OCI-LY1 (cell line): ENCODE measurements around the gene MPRIP.
"Not testable (repeated sequence)": the region's sequence is repeated elsewhere in the genome, so short reads cannot be mapped to it uniquely, and the experiment has no call there.

Experiments
- H2AFZ ChIP-seq: fragments of 200-600 bp; sonication (generic), shearing (Covaris generic); 2 replicates; pipeline ENCODE4 v1.6.0; 2014; ENCODE audit warnings: antibody characterized with exemption, mild to moderate bottlenecking, low read length
- H3F3A ChIP-seq: fragments of 200-600 bp; sonication (generic), shearing (Covaris generic); 2 replicates; pipeline ENCODE4 v1.6.0; 2014; ENCODE audit warnings: mild to moderate bottlenecking, antibody characterized with exemption, low read length, moderate library complexity; ENCODE audit not compliant: insufficient read depth
- H3K27ac ChIP-seq: fragments of 200-600 bp; sonication (generic); 2 replicates; pipeline ENCODE4 v1.5.1; 2014; ENCODE audit warnings: low read length, mixed run types, mild to moderate bottlenecking, low read depth; ENCODE audit not compliant: poor library complexity, severe bottlenecking
- H3K27me3 ChIP-seq: fragments of 200-600 bp; sonication (generic); 2 replicates; pipeline ENCODE4 v1.6.0; 2014; ENCODE audit warnings: antibody characterized with exemption, mild to moderate bottlenecking, low read length, moderate library complexity; ENCODE audit not compliant: insufficient read depth
- H3K36me3 ChIP-seq: fragments of 200-600 bp; sonication (generic); 2 replicates; pipeline ENCODE4 v1.6.1; 2014; ENCODE audit warnings: mild to moderate bottlenecking, antibody characterized with exemption, low read length, moderate library complexity, mixed read lengths; ENCODE audit not compliant: insufficient read depth
- H3K4me1 ChIP-seq: fragments of 200-600 bp; sonication (generic); 2 replicates; pipeline ENCODE4 v1.5.1; 2014; ENCODE audit warnings: mild to moderate bottlenecking, low read length, moderate library complexity; ENCODE audit not compliant: insufficient read depth, severe bottlenecking
- H3K4me2 ChIP-seq: fragments of 200-600 bp; sonication (generic), shearing (Covaris generic); 2 replicates; pipeline ENCODE4 v1.6.1; 2014; ENCODE audit warnings: low read length
- H3K4me3 ChIP-seq: fragments of 200-600 bp; sonication (generic); 2 replicates; pipeline ENCODE4 v1.5.1; 2014; ENCODE audit warnings: low read length, low read depth, mild to moderate bottlenecking, mixed read lengths; ENCODE audit not compliant: poor library complexity, severe bottlenecking
- H3K79me2 ChIP-seq: fragments of 200-600 bp; shearing (Covaris generic); 2 replicates; pipeline ENCODE4 v1.6.1; 2016; ENCODE audit warnings: mixed run types, low read length, mixed read lengths; ENCODE audit not compliant: insufficient read depth
- H3K9ac ChIP-seq: fragments of 200-600 bp; sonication (generic), shearing (Covaris generic); 2 replicates; pipeline ENCODE4 v1.6.1; 2014; ENCODE audit warnings: mild to moderate bottlenecking, low read length, mixed read lengths
- H3K9me2 ChIP-seq: fragments of 200-600 bp; sonication (generic), shearing (Covaris generic); 2 replicates; pipeline ENCODE4 v1.6.1; 2014; ENCODE audit warnings: low read depth, mild to moderate bottlenecking, low read length, mixed read lengths
- H3K9me3 ChIP-seq: fragments of 200-600 bp; shearing (Covaris generic); 2 replicates; pipeline ENCODE4 v1.6.1; 2014; ENCODE audit warnings: low read length, mixed read lengths
- H4K20me1 ChIP-seq: fragments of 200-600 bp; sonication (generic), shearing (Covaris generic); 2 replicates; pipeline ENCODE4 v1.6.0; 2016; ENCODE audit warnings: mild to moderate bottlenecking, low read length; ENCODE audit not compliant: insufficient read depth
- EZH2 ChIP-seq: fragments of 200-600 bp; sonication (generic), shearing (Covaris generic); IDR thresholded peaks from 2 replicates; pipeline ENCODE4 v1.8.0; 2017; ENCODE audit warnings: borderline replicate concordance, mixed run types, mild to moderate bottlenecking, antibody characterized with exemption, low read length, moderate library complexity, mixed read lengths
- TF ChIP-seq, protein P1 (sequence below): fragments of 200-600 bp; sonication (generic), shearing (Covaris generic); IDR thresholded peaks from 2 replicates; pipeline ENCODE4 v1.5.1; 2017; ENCODE audit warnings: mild to moderate bottlenecking, antibody characterized with exemption, low read length, moderate library complexity, mixed read lengths

Gene MPRIP

DNA sequence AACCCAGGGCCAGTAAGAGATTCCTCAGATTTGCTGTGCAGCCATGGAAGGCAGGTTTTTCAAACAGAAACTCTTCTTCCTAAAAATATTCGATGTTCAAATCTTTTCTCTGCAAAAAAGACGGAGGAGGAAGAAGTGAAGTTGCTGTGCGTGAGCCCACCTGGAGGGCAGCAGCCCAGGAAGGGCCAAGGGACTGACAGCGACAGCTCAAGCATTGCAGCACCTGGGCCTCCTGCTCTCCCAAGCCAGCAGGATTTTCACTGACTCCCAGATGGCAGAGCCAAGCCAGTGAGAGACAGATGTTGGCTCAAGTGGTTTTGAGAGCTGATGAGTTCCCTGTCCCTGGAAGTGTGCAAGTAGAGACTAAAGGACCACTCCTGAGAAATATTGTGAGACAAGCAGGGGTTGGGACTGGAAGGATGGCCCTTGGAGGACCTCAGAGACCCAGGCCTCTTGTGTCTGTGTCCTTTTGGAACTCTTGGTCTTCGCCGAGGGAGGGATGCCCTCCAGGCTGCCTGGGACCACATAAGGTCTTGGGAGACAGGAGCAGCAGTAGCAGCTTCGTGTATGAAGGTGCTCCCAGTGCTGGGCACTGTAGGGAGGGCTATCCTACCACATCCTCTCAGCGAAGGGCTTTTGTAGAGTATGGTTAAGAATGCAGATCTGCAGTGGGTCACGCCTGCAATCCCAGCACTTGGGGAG lies 41.0 kb upstream of the MPRIP start:
- Histone ChIP-seq H4K20me1 (no peaks in the 10 kb centered on the region), H3K4me2 (no peak overlapping the region), H3K27me3 (no peaks in the 10 kb centered on the region), H3K36me3 (no peaks in the 10 kb centered on the region), H2AFZ (no peak overlapping the region), H3F3A (no peaks in the 10 kb centered on the region), H3K27ac (no peak overlapping the region), H3K9ac (no peak overlapping the region), H3K9me3 (no peaks in the 10 kb centered on the region), H3K9me2 (no peaks in the 10 kb centered on the region), H3K4me3 (no peak overlapping the region), H3K79me2 (no peaks in the 10 kb centered on the region), H3K4me1 (peaks cover 4% of the 10 kb centered on the region)
- TF ChIP-seq EZH2, result no peak
- TF ChIP-seq, protein P1, sequence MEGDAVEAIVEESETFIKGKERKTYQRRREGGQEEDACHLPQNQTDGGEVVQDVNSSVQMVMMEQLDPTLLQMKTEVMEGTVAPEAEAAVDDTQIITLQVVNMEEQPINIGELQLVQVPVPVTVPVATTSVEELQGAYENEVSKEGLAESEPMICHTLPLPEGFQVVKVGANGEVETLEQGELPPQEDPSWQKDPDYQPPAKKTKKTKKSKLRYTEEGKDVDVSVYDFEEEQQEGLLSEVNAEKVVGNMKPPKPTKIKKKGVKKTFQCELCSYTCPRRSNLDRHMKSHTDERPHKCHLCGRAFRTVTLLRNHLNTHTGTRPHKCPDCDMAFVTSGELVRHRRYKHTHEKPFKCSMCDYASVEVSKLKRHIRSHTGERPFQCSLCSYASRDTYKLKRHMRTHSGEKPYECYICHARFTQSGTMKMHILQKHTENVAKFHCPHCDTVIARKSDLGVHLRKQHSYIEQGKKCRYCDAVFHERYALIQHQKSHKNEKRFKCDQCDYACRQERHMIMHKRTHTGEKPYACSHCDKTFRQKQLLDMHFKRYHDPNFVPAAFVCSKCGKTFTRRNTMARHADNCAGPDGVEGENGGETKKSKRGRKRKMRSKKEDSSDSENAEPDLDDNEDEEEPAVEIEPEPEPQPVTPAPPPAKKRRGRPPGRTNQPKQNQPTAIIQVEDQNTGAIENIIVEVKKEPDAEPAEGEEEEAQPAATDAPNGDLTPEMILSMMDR, result no peak

DNA sequence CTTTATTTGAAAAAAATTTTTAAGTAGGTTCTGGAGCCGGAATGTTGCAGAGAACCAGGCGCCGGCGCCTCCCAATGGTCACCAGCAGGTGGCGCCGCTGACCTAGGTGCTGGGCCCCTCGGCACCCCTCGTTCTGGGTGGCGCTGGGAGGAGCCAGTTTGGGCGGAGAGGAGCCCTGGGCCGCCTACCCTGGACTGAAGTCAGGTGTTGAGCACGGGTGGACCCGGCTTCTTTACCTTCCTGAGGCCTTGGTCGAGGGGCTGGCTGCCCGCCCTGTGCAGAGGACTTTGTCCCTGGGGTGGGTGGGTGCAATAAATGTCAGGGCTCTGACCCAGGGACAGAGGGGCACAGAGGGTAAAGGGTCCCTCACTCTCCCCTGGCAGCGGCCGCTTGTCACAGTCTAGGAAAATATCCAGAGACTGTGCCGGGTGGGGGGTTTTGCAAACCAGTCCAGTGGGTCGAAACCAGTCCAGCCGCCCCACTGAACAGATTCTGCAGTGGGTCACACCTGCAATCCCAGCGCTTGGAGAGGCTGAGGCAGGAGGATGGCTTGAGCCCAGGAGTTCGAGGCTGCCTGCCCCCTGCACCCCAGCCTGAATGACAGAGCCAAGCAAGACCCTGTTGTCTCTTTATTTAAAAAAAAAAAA lies 40.3 kb upstream of the MPRIP start:
- Histone ChIP-seq H3K27me3 (no peaks in the 10 kb centered on the region), H3F3A (no peaks in the 10 kb centered on the region), H3K36me3 (no peaks in the 10 kb centered on the region), H3K79me2 (no peaks in the 10 kb centered on the region), H3K9ac (no peak overlapping the region), H2AFZ (no peak overlapping the region), H3K9me3 (no peaks in the 10 kb centered on the region), H3K4me3 (no peak overlapping the region), H3K27ac (no peak overlapping the region), H3K4me2 (peak overlapping the region; percentile 35; the same call in 1 of the 2 replicates), H4K20me1 (no peaks in the 10 kb centered on the region), H3K9me2 (no peaks in the 10 kb centered on the region), H3K4me1 (peaks cover 4% of the 10 kb centered on the region)
- TF ChIP-seq EZH2, result no peak
- TF ChIP-seq, protein P1, result peak; percentile 93

DNA sequence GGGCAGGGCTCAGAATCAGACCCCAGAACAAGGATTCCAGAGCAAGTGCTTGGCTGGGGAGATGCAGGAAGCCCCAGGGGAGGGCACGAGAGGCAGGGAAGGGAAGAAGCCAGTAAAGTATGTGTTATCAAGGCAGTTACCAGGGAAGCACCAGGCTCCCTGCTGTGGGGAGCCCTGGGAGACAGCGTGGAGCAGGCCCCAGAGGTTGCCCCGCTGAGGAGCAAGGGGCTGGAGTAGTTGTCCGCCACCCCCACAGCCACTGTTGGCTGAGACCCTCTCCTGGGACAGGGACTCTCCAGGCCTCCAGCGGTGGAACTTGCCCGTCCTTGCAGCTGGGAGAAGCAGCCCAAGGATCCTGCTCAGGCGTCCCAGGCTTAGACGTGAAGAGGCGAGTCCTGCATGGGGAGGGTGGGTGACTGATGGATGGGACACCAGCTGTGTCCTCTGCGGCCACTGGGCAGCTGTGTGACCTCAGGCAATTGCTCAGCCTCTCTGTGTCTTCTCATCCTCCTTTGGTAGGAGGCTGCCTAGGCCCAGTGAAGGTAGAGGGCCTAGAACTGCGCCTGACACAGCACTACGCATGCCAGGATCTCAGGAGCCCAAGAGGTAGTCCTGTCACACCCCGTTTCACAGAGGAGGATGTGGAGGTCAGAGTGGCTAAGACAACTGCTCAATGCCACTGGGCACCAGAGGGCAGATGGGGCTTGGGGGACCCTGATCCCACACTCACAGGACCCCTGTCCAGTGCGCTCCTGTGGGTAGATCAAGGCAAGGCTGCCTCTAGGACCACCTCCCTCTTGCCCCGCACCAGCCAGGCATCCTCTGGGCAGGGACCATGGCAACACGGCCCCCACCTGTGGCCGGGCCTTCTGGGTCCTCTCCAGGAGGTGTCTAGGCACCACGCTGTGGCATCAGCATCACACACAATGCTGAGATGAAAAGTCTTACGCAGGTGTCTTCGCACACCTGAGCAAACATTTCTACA lies 39.2 kb upstream of the MPRIP start:
- not testable (repeated sequence) for H4K20me1 ChIP-seq, H3K27ac ChIP-seq, H3K27me3 ChIP-seq, H3K4me2 ChIP-seq, H3K79me2 ChIP-seq, H3K9me2 ChIP-seq, H3K4me1 ChIP-seq, H2AFZ ChIP-seq, H3K36me3 ChIP-seq, H3K9me3 ChIP-seq, H3F3A ChIP-seq, H3K9ac ChIP-seq, H3K4me3 ChIP-seq
